ENCODE data around the gene SGCD.

SGCD gene

GRCh38 chr5:156326718-156327259 is at the start of gene SGCD:
TSS of gene SGCD (plus strand) at chr5:156327164.
- DNase-seq (ENCODE audit: low read depth in 2 of 2), result no peak

- no peak for DNase-seq (ENCODE audit: low read depth in 2 of 2)
Observed at GRCh38 chr5:156277290-156277689, 49.7 kb upstream of the SGCD start.

GRCh38 chr5:156295431-156295830 is 31.5 kb upstream of the SGCD start:
- no peak for DNase-seq (ENCODE audit: low read depth in 2 of 2)

GRCh38 chr5:156310115-156310514 is 16.8 kb upstream of the SGCD start:
- no peak for DNase-seq (ENCODE audit: low read depth in 2 of 2)

- no peak for DNase-seq (ENCODE audit: low read depth in 2 of 2)
Observed at GRCh38 chr5:156312897-156313694, 13.9 kb upstream of the SGCD start.

- no peak for DNase-seq (ENCODE audit: low read depth in 2 of 2)
Observed at GRCh38 chr5:156314416-156314815, 12.5 kb upstream of the SGCD start.

- DNase-seq (ENCODE audit: low read depth in 2 of 2), result no peak
Observed at GRCh38 chr5:156322666-156323065, 4.3 kb upstream of the SGCD start.

- no peak for DNase-seq (ENCODE audit: low read depth in 2 of 2)
Observed at GRCh38 chr5:156327296-156327695, 332 bp downstream of the SGCD start.

- no peak for DNase-seq (ENCODE audit: low read depth in 2 of 2)
Observed at GRCh38 chr5:156328161-156328560, 1.2 kb downstream of the SGCD start.

- DNase-seq (ENCODE audit: low read depth in 2 of 2), result no peak
Observed at GRCh38 chr5:156328766-156329165, 1.8 kb downstream of the SGCD start.

GRCh38 chr5:156329171-156329611 is 2.2 kb downstream of the SGCD start:
- no peak for DNase-seq (ENCODE audit: low read depth in 2 of 2)

- DNase-seq (ENCODE audit: low read depth in 2 of 2), result no peak
Observed at GRCh38 chr5:156330141-156330870, 3.3 kb downstream of the SGCD start.

- DNase-seq (ENCODE audit: low read depth in 2 of 2), result no peak
Observed at GRCh38 chr5:156331181-156331580, 4.2 kb downstream of the SGCD start.

- no peak for DNase-seq (ENCODE audit: low read depth in 2 of 2)
Observed at GRCh38 chr5:156331845-156332244, 4.9 kb downstream of the SGCD start.

GRCh38 chr5:156332245-156332644 is 5.3 kb downstream of the SGCD start:
- DNase-seq (ENCODE audit: low read depth in 2 of 2), result no peak

GRCh38 chr5:156339139-156339841 is 12.3 kb downstream of the SGCD start:
- DNase-seq (ENCODE audit: low read depth in 2 of 2), result no peak

GRCh38 chr5:156340893-156341292 is 13.9 kb downstream of the SGCD start:
- DNase-seq (ENCODE audit: low read depth in 2 of 2), result no peak

GRCh38 chr5:156350256-156350655 is 23.3 kb downstream of the SGCD start:
- no peak for DNase-seq (ENCODE audit: low read depth in 2 of 2)

GRCh38 chr5:156351423-156351822 is 24.5 kb downstream of the SGCD start:
- DNase-seq (ENCODE audit: low read depth in 2 of 2), result no peak

GRCh38 chr5:156354571-156354970 is 27.6 kb downstream of the SGCD start:
- DNase-seq (ENCODE audit: low read depth in 2 of 2), result no peak

GRCh38 chr5:156356238-156356637 is 29.3 kb downstream of the SGCD start:
- DNase-seq (ENCODE audit: low read depth in 2 of 2), result no peak

- DNase-seq (ENCODE audit: low read depth in 2 of 2), result no peak
Observed at GRCh38 chr5:156359476-156359875, 32.5 kb downstream of the SGCD start.
